HCT116 (cell line): ENCODE data around the gene CERS3.

Experiments
- CEBPB ChIP-seq: IDR thresholded peaks from 2 replicates; pipeline ENCODE4 v1.6.1; 2012; ENCODE audit warnings: low read depth
- CTCF ChIP-seq, 3 experiments: fragments of 200-600 bp in 1 of 3; sonication (generic) in 1 of 3; IDR thresholded peaks in 2 of 3; conservative IDR thresholded peaks in 1 of 3; 2 replicates each; pipeline ENCODE4 v1.5.1; 2012 to 2017; ENCODE audit warnings: low read depth in 2 of 3, low read length in 2 of 3, antibody characterized with exemption in 1 of 3, borderline replicate concordance in 1 of 3, control low read depth in 1 of 3, mild to moderate bottlenecking in 1 of 3, mixed read lengths in 1 of 3, mixed run types in 1 of 3, moderate library complexity in 1 of 3; ENCODE audit not compliant: insufficient read depth in 1 of 3
- EGR1 ChIP-seq: IDR thresholded peaks from 2 replicates; pipeline ENCODE4 v1.6.1; 2012; ENCODE audit warnings: low read depth
- ELF1 ChIP-seq: IDR thresholded peaks from 2 replicates; pipeline ENCODE4 v1.6.1; 2012; ENCODE audit warnings: low read depth, borderline replicate concordance
- EZH2 ChIP-seq: fragments of 200-600 bp; sonication (generic); IDR thresholded peaks from 2 replicates; pipeline ENCODE4 v1.6.1; 2017; ENCODE audit warnings: antibody characterized with exemption, mixed run types
- POLR2A ChIP-seq: IDR thresholded peaks from 2 replicates; pipeline ENCODE4 v1.7.0; 2011; ENCODE audit warnings: borderline replicate concordance; ENCODE audit not compliant: insufficient read depth, insufficient read length; ENCODE audit errors: extremely low read depth
- REST ChIP-seq: IDR thresholded peaks from 2 replicates; pipeline ENCODE4 v1.6.1; 2012; ENCODE audit warnings: low read depth
- SIN3A ChIP-seq: IDR thresholded peaks from 2 replicates; pipeline ENCODE4 v1.6.1; 2012; ENCODE audit warnings: low read depth

- no peak for TF ChIP-seq SIN3A
- no peak for TF ChIP-seq CTCF (IDR thresholded peaks at IDR 0.05 in 2 of 3, conservative IDR thresholded peaks at IDR 0.05 in 1 of 3; ENCODE audit: borderline replicate concordance in 1 of 3, insufficient read depth in 1 of 3, low read depth in 2 of 3, low read length in 2 of 3)
- no peak for TF ChIP-seq CEBPB
- no peak for TF ChIP-seq EGR1
- no peak for TF ChIP-seq REST
- no peak for TF ChIP-seq ELF1
- TF ChIP-seq EZH2 = no peak
- TF ChIP-seq POLR2A = no peak
Observed at GRCh38 chr15:100569391-100569790, 40.6 kb upstream of the CERS3 start.
